Naive B cell (primary cell): Measurements from ENCODE around the gene HSBP1L1. TPM values are rescaled to one million over a fixed set of nuclear protein-coding genes. Genes with fewer than 3 reads are reported as not detected.
"Not testable (repeated sequence)": the region's sequence is repeated elsewhere in the genome, so short reads cannot be mapped to it uniquely, and the experiment has no call there.

Source experiments
- ATAC-seq, 2 donors: fragments of 150-1000 bp; cut with Tn5 transposase; 2 replicates each; pipeline ENCODE4 v1.10.0; 2021; ENCODE audit warnings: low read depth in 2 of 2, mild to moderate bottlenecking in 2 of 2, moderate library complexity in 2 of 2
- DNase-seq: peaks from one replicate; pipeline ENCODE4 v3.0.0; 2022
- H3K27ac Mint-ChIP-seq, 6 donors: one replicate each; pipeline ENCODE4 v1.8.0; 2020 to 2022; ENCODE audit warnings: mild to moderate bottlenecking in 6 of 6, mixed read lengths in 6 of 6, moderate library complexity in 5 of 6, inconsistent platforms in 2 of 6
- H3K27me3 Mint-ChIP-seq, 3 donors: one replicate each; pipeline ENCODE4 v1.8.0; 2021 to 2022; ENCODE audit warnings: mixed read lengths in 3 of 3, mild to moderate bottlenecking in 1 of 3
- H3K36me3 Mint-ChIP-seq, 2 donors: one replicate each; pipeline ENCODE4 v1.8.0; 2020 to 2022; ENCODE audit warnings: mixed read lengths in 2 of 2, inconsistent platforms in 1 of 2, mild to moderate bottlenecking in 1 of 2
- H3K4me1 Mint-ChIP-seq, 3 donors: one replicate each; pipeline ENCODE4 v1.8.0; 2020 to 2022; ENCODE audit warnings: mixed read lengths in 3 of 3, inconsistent platforms in 1 of 3, mild to moderate bottlenecking in 1 of 3, moderate library complexity in 1 of 3
- H3K4me3 Mint-ChIP-seq, 8 donors: one replicate each; pipeline ENCODE4 v1.8.0; 2020 to 2022; ENCODE audit warnings: mild to moderate bottlenecking in 8 of 8, mixed read lengths in 8 of 8, moderate library complexity in 8 of 8, inconsistent platforms in 2 of 8
- H3K9me3 Mint-ChIP-seq, 7 donors: one replicate each; pipeline ENCODE4 v1.8.0; 2020 to 2022; ENCODE audit warnings: mixed read lengths in 7 of 7, mild to moderate bottlenecking in 5 of 7, inconsistent platforms in 2 of 7, moderate library complexity in 1 of 7
- polyA plus RNA-seq, 6 donors: library from polyadenylated mRNA; unstranded; fragments of 300-500 nt; fragmentation: Illumina TruSeq; gene quantifications; one replicate each; pipeline ENCODE4 v1.2.3, GENCODE V29; 2021; ENCODE audit warnings: low read depth in 6 of 6

The HSBP1L1 gene
- polyA plus RNA-seq, 6 donors from 2014 or later = 1.8 to 10.5 (median 4.5) TPM

- H3K36me3 Mint-ChIP-seq = peaks cover 0 to 15% of the 10 kb centered on the region in 2 donors
- not testable (repeated sequence) for ATAC-seq, H3K27ac Mint-ChIP-seq, H3K4me3 Mint-ChIP-seq, DNase-seq, H3K4me1 Mint-ChIP-seq
- peaks cover 9 to 30% (median 19%) of the 10 kb centered on the region in 7 donors for H3K9me3 Mint-ChIP-seq
- H3K27me3 Mint-ChIP-seq = peaks cover 0 to 13% (median 0%) of the 10 kb centered on the region in 3 donors
These were observed 35.3 kb downstream of the HSBP1L1 start for GRCh38 chr18:79999701-80000100.

- Mint-ChIP-seq H3K27me3 (peaks cover 0 to 13% (median 0%) of the 10 kb centered on the region in 3 donors), H3K36me3 (peaks cover 0 to 11% of the 10 kb centered on the region in 2 donors), H3K27ac (no peak overlapping the region), H3K4me3 (no peak overlapping the region), H3K4me1 (peaks cover 0 to 3% (median 0%) of the 10 kb centered on the region in 3 donors), H3K9me3 (peaks cover 9 to 30% (median 19%) of the 10 kb centered on the region in 7 donors)
- ATAC-seq (no peak), DNase-seq (no peak)
These were observed 36.4 kb downstream of the HSBP1L1 start for GRCh38 chr18:80000877-80001276.

- Mint-ChIP-seq H3K4me1 (peaks cover 0 to 3% (median 0%) of the 10 kb centered on the region in 3 donors), H3K27me3 (no peaks in the 10 kb centered on the region), H3K9me3 (peaks cover 13 to 34% (median 25%) of the 10 kb centered on the region in 7 donors), H3K4me3 (no peak overlapping the region), H3K27ac (no peak overlapping the region), H3K36me3 (peaks cover 0 to 24% of the 10 kb centered on the region in 2 donors)
- no peak for ATAC-seq
- DNase-seq = no peak
These were observed 38.0 kb downstream of the HSBP1L1 start for GRCh38 chr18:80002468-80002867.

DNA sequence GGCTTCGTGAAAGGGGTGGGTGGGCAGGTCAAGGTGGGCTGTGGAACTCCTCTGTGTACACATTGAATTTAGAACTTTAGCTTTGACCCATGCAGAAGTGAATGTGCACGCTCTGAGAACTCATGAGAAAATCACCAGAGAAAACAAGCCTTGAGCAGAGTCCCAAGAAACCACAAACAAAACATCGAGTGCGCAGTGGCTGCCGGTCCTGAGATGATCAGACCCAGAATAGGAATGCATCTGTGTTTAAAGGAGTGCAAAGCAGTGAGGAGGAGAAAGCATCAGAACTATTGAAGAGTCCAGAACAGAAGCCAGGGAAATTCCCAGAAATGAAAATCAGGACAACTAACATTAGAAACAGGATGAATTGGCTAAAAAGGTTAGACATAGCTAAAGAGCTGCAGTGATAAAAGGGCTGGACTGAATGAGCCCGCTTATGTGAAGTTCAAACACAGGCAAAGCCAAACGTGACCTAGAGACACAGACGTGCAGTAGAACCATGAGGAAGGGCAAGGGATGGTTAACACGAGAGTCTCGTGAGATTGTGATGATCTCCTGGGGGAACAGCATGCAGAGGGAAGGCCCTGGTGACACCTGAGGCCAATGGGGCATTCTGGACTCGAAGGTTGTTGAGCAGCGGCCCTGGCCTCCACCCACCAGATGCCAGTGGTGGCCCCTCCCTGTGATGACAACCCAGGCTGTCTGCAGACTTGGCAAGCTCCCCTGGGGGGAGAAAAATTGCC, 40.3 kb downstream of the HSBP1L1 start:
- Mint-ChIP-seq H3K27ac (peak overlapping the region in 1 of 6 donors; percentile 14), H3K9me3 (peaks cover 21 to 43% (median 31%) of the 10 kb centered on the region in 7 donors), H3K4me3 (peak overlapping the region in 2 of 8 donors; percentile 7 to 36), H3K27me3 (no peaks in the 10 kb centered on the region), H3K4me1 (peaks cover 0 to 3% (median 0%) of the 10 kb centered on the region in 3 donors), H3K36me3 (peaks cover 0 to 42% of the 10 kb centered on the region in 2 donors)
- ATAC-seq = peak in 1 of 2 donors; percentile 27
- DNase-seq = no peak

GRCh38 chr18:80006724-80007123, 42.3 kb downstream of the HSBP1L1 start:
- no peaks in the 10 kb centered on the region for H3K27me3 Mint-ChIP-seq
- DNase-seq (no peak), ATAC-seq (no peak)
- H3K9me3 Mint-ChIP-seq = peaks cover 11 to 39% (median 26%) of the 10 kb centered on the region in 7 donors
- H3K27ac Mint-ChIP-seq = no peak overlapping the region
- H3K36me3 Mint-ChIP-seq = peaks cover 0 to 39% of the 10 kb centered on the region in 2 donors
- peak overlapping the region in 1 of 8 donors; percentile 35 for H3K4me3 Mint-ChIP-seq
- peaks cover 0 to 3% (median 0%) of the 10 kb centered on the region in 3 donors for H3K4me1 Mint-ChIP-seq

- H3K4me1 Mint-ChIP-seq = no peaks in the 10 kb centered on the region
- H3K4me3 Mint-ChIP-seq = no peak overlapping the region
- H3K9me3 Mint-ChIP-seq = peaks cover 16 to 55% (median 38%) of the 10 kb centered on the region in 7 donors
- peaks cover 7 to 48% of the 10 kb centered on the region in 2 donors for H3K36me3 Mint-ChIP-seq
- DNase-seq (no peak), ATAC-seq (no peak)
- no peak overlapping the region for H3K27ac Mint-ChIP-seq
- no peaks in the 10 kb centered on the region for H3K27me3 Mint-ChIP-seq
These were observed 45.5 kb downstream of the HSBP1L1 start for GRCh38 chr18:80009661-80010550.

- no peak overlapping the region for H3K27ac Mint-ChIP-seq
- H3K27me3 Mint-ChIP-seq = no peaks in the 10 kb centered on the region
- peaks cover 15 to 55% (median 38%) of the 10 kb centered on the region in 7 donors for H3K9me3 Mint-ChIP-seq
- H3K4me1 Mint-ChIP-seq = no peaks in the 10 kb centered on the region
- no peak for DNase-seq
- no peak for ATAC-seq
- peaks cover 7 to 48% of the 10 kb centered on the region in 2 donors for H3K36me3 Mint-ChIP-seq
- no peak overlapping the region for H3K4me3 Mint-ChIP-seq
These were observed 46.1 kb downstream of the HSBP1L1 start for GRCh38 chr18:80010551-80010906.

DNA sequence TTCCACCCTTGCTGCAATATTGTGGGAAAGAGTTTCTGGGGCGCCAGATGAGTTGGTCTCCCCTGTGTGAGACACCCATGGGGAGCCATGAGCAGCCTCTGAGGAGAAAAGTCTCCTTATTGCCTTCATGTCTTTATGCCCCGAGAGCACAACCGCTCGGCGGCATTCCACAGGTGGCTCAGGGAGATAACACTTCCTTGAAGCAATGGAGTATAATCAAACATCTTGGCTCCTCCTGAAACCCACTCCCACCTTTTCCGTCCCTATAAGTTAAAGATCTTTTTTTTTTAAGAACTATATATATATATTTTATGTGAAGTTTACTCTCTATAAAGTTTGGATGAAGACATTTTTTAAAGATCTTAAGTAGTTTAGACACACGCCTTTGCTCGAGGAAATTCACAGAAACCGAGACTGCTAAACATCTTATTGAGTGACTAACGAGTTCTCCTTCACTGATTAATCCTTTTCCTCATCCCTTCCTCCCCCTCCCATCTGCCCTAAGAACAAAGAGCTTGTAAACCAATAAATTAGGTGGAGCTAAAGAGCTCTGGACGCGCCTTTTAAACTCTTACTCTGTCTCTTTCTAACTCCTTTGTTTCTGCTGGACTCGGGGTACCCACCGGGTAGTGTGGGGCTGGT, 47.2 kb downstream of the HSBP1L1 start:
- not testable (repeated sequence) for H3K27ac Mint-ChIP-seq, ATAC-seq, H3K27me3 Mint-ChIP-seq, H3K4me1 Mint-ChIP-seq, DNase-seq, H3K4me3 Mint-ChIP-seq
- H3K9me3 Mint-ChIP-seq = peaks cover 15 to 55% (median 38%) of the 10 kb centered on the region in 7 donors
- H3K36me3 Mint-ChIP-seq = peaks cover 7 to 44% of the 10 kb centered on the region in 2 donors

DNA sequence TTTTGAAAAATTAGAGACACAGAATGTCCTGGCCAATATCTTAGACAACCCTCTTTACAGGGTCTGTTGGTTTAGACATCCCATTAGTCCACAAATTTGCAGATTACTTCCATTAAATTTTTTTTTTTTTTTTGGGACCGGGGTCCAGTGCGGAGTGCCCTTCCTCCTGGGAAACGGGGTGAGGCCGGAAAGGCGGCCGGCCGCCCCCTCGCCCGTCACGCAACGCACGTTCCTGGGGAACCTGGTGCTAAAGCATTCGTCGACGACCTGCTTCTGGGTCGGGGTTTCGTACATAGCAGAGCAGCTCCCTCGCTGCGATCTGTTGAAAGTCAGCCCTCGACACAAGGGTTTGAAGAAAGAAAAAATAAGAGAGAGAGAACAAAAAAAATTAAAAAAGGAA, 48.3 kb downstream of the HSBP1L1 start:
- peaks cover 10 to 51% (median 31%) of the 10 kb centered on the region in 7 donors for H3K9me3 Mint-ChIP-seq
- no peak overlapping the region for H3K27ac Mint-ChIP-seq
- H3K27me3 Mint-ChIP-seq = no peaks in the 10 kb centered on the region
- peaks cover 7 to 33% of the 10 kb centered on the region in 2 donors for H3K36me3 Mint-ChIP-seq
- ATAC-seq (no peak), DNase-seq (no peak)
- no peaks in the 10 kb centered on the region for H3K4me1 Mint-ChIP-seq
- H3K4me3 Mint-ChIP-seq = no peak overlapping the region

Other genes starting within 250 kb of the HSBP1L1 start
- not detected for gene KCNG2, start 166.7 kb upstream of the HSBP1L1 start, polyA plus RNA-seq
- 10 to 100 TPM; 26.3 to 40.9 (median 34.5) TPM for gene SLC66A2, start 13.0 kb upstream of the HSBP1L1 start, polyA plus RNA-seq
- gene TXNL4A, start 23.9 kb downstream of the HSBP1L1 start, polyA plus RNA-seq = 100 to 1,000 TPM; 192 to 253 (median 220) TPM
- 10 to 100 TPM in 5 of 6 donors, 1 to 10 TPM in 1; 6.5 to 18.4 (median 17.1) TPM for gene RBFA, start 69.8 kb downstream of the HSBP1L1 start, polyA plus RNA-seq
- 1 to 10 TPM; 4.2 to 7.1 (median 5.1) TPM for gene ADNP2, start 144.6 kb downstream of the HSBP1L1 start, polyA plus RNA-seq